Stimulated activated CD4-positive, alpha-beta T cell treated with anti-CD3 and anti-CD28 coated beads, Interleukin-4, amount 100 ng/mL, for 24 hours (primary cell): ENCODE data around the gene KCNQ4.

Source experiments
- DNase-seq: peaks from one replicate; pipeline ENCODE4 v3.0.0-alpha.2; 2020

The KCNQ4 gene

GRCh38 chr1:40755067-40755466 lies 28.5 kb upstream of the KCNQ4 start:
- no peak for DNase-seq

- DNase-seq, result no peak
Measured at GRCh38 chr1:40756523-40756922, 27.1 kb upstream of the KCNQ4 start.

- no peak for DNase-seq
Measured at GRCh38 chr1:40757084-40757483, 26.5 kb upstream of the KCNQ4 start.

GRCh38 chr1:40758004-40758403 lies 25.6 kb upstream of the KCNQ4 start:
- no peak for DNase-seq

GRCh38 chr1:40758578-40759343 lies 24.8 kb upstream of the KCNQ4 start:
- DNase-seq, result no peak

- DNase-seq, result no peak
Measured at GRCh38 chr1:40760984-40761383, 22.6 kb upstream of the KCNQ4 start.

- DNase-seq, result no peak
Measured at GRCh38 chr1:40762144-40762923, 21.3 kb upstream of the KCNQ4 start.

GRCh38 chr1:40763742-40764532 lies 19.6 kb upstream of the KCNQ4 start:
- no peak for DNase-seq

- DNase-seq, result no peak
Measured at GRCh38 chr1:40764981-40765380, 18.6 kb upstream of the KCNQ4 start.

- no peak for DNase-seq
Measured at GRCh38 chr1:40766017-40766416, 17.6 kb upstream of the KCNQ4 start.

- DNase-seq, result no peak
Measured at GRCh38 chr1:40766560-40766959, 17.0 kb upstream of the KCNQ4 start.

GRCh38 chr1:40768146-40768990 lies 15.2 kb upstream of the KCNQ4 start:
- DNase-seq, result no peak

GRCh38 chr1:40769815-40770214 lies 13.8 kb upstream of the KCNQ4 start:
- no peak for DNase-seq

GRCh38 chr1:40770296-40771070 lies 13.1 kb upstream of the KCNQ4 start:
- DNase-seq, result no peak

- DNase-seq, result no peak
Measured at GRCh38 chr1:40772146-40772955, 11.2 kb upstream of the KCNQ4 start.

- DNase-seq, result no peak
Measured at GRCh38 chr1:40773748-40774265, 9.8 kb upstream of the KCNQ4 start.

GRCh38 chr1:40774266-40774998 lies 9.2 kb upstream of the KCNQ4 start:
- peak; percentile 74 for DNase-seq

GRCh38 chr1:40776236-40777072 lies 7.1 kb upstream of the KCNQ4 start:
- no peak for DNase-seq
